GM13976 (cell line): ENCODE data around the gene RAB11FIP5.
"Not testable (repeated sequence)": the region's sequence is repeated elsewhere in the genome, so short reads cannot be mapped to it uniquely, and the experiment has no call there.

Source experiments
- DNase-seq: peaks from one replicate; pipeline ENCODE4 v3.0.0; 2012; ENCODE audit warnings: low spot score
- in situ Hi-C: fragments of 300-500 bp; cut with MboI; formaldehyde crosslinking; loops from one replicate; pipeline ENCODE4 v1.12.0; 2022; ENCODE audit warnings: low sequenced_read_pairs, mixed read lengths, inconsistent platforms; ENCODE audit not compliant: unreplicated experiment
- TF ChIP-seq, protein P1 (sequence below): IDR thresholded peaks from 2 replicates; pipeline ENCODE4 v1.5.1; 2012; ENCODE audit warnings: borderline replicate concordance, mild to moderate bottlenecking; ENCODE audit not compliant: insufficient read depth; ENCODE audit errors: extremely low read depth, missing control alignments, control extremely low read depth

RAB11FIP5 gene

GRCh38 chr2:73101626-73102256 is 11.0 kb downstream of the RAB11FIP5 start:
- in situ Hi-C loops = no loop called here
- no peak for DNase-seq
- TF ChIP-seq, protein P1, sequence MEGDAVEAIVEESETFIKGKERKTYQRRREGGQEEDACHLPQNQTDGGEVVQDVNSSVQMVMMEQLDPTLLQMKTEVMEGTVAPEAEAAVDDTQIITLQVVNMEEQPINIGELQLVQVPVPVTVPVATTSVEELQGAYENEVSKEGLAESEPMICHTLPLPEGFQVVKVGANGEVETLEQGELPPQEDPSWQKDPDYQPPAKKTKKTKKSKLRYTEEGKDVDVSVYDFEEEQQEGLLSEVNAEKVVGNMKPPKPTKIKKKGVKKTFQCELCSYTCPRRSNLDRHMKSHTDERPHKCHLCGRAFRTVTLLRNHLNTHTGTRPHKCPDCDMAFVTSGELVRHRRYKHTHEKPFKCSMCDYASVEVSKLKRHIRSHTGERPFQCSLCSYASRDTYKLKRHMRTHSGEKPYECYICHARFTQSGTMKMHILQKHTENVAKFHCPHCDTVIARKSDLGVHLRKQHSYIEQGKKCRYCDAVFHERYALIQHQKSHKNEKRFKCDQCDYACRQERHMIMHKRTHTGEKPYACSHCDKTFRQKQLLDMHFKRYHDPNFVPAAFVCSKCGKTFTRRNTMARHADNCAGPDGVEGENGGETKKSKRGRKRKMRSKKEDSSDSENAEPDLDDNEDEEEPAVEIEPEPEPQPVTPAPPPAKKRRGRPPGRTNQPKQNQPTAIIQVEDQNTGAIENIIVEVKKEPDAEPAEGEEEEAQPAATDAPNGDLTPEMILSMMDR = no peak

DNA sequence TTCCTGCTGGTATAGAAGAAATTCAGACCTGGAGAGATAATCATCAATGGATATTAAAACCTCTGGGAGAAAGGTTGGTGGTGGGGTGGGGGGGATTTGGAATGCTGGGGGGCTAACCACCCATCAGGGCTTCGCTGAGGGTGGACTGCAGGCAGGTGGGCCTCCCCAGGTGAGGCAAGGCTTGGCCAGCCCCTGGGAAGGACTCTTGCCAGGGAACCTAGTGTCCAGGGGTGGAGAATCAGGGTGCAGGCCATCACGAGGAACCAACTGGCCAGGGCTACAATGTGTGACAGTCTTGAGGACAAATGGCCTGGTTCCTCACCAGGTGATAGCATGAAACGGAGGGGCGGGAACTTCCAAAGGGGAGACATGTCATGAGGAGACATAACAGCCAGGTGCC is 11.8 kb downstream of the RAB11FIP5 start:
- in situ Hi-C loops = no loop called here
- no peak for DNase-seq
- TF ChIP-seq, protein P1 = no peak

DNA sequence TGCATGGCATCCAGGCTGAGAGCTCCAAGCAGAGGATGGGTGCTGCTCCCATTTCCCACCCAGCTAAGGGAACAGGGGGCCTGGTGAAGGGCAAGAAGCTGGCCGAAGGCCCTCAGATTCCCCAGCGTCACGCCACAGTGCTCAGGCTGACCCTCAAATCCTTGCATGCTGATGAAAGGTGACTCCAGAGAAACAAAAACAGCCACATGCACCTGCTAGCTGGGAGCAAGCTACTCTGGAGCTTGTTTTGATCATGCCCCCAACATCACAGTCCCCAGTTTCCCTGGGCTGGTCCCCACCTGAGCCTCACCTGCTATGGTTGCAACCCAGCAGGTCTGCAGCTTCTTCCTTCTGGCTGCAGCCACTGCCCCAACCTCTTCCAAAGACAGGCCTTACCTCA is 13.3 kb downstream of the RAB11FIP5 start:
- in situ Hi-C loops = no loop called here
- TF ChIP-seq, protein P1 = no peak
- DNase-seq = no peak

DNA sequence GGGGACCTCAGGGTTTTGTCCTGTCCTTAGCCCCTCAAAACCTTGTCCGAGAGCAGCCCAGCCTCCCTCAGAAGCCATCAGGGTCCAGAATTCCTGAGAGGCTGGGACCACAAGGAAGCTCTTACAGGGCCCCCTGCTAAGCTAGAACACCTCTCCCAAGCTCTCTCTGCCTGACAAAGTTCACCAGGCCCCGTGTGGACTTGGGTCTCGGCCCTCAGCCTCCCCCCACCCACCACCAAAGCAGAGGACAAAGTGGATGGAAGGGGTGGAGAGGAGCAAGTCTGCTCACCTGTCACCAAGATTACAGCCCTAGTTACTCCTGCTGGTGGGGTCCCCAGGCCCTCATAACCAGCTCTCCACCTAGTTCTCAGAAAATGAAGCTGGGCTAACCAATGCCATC is 16.8 kb downstream of the RAB11FIP5 start:
- in situ Hi-C loops = no loop called here
- DNase-seq = no peak
- TF ChIP-seq, protein P1 = no peak

- DNase-seq, in situ Hi-C loops: not testable (repeated sequence)
Measured at GRCh38 chr2:73093601-73094218, 19.0 kb downstream of the RAB11FIP5 start.

GRCh38 chr2:73092146-73092783 is 20.5 kb downstream of the RAB11FIP5 start:
- TF ChIP-seq, protein P1 = no peak
- DNase-seq = no peak
- in situ Hi-C loops = no loop called here

DNA sequence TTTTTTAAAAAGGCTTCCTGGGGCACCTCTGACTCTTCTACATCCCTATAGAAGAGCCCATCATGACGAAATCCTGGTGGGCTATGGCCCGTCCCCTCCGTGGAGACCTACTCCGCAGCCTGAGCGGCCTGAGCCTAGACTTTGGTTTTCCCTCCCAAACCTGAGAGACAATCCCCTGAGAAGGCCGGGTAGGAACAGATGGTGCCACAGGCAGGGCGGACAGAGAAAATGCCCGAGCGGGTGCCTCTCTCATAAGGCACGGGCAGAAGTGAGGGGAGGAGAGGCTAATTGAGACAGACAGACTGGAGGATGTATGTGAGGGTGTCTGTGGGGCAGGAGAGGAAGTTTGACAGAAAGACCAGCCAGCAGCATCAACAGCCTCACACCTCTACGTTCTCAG is 21.1 kb downstream of the RAB11FIP5 start:
- TF ChIP-seq, protein P1 = no peak
- in situ Hi-C loops = no loop called here
- DNase-seq = no peak
